Stomach (tissue), 9 donors: ENCODE results near the gene LARGE1. TPM values are rescaled to one million over a fixed set of nuclear protein-coding genes. Genes with fewer than 3 reads are reported as not detected.

ENCODE experiments used
- DNase-seq, 2 donors: peaks; one replicate each; pipeline versions ENCODE4 v3.0.0 to v3.0.0-alpha.2; 2013 to 2019
- H3K27ac ChIP-seq, 5 donors: fragments of 200-600 bp in 4 of 5; sonication (generic) in 4 of 5; one replicate each; pipeline ENCODE4 v1.5.1; 2013 to 2019; ENCODE audit warnings: mild to moderate bottlenecking in 1 of 5, moderate library complexity in 1 of 5
- H3K27me3 ChIP-seq, 3 donors: fragments of 200-600 bp; sonication (generic); one replicate each; pipeline ENCODE4 v1.5.1; 2017 to 2019; ENCODE audit warnings: mixed run types in 1 of 3
- H3K36me3 ChIP-seq, 4 donors: fragments of 200-600 bp; sonication (generic); 1 replicate in 3 of 4; 2 replicates in 1 of 4; pipeline ENCODE4 v1.5.1; 2016 to 2019
- H3K4me1 ChIP-seq, 4 donors: fragments of 200-600 bp; sonication (generic); one replicate each; pipeline ENCODE4 v1.5.1; 2016 to 2019
- H3K4me3 ChIP-seq, 4 donors: fragments of 200-600 bp; sonication (generic) in 3 of 4; one replicate each; pipeline ENCODE4 v1.5.1; 2016 to 2019; ENCODE audit warnings: mild to moderate bottlenecking in 1 of 4
- H3K9me3 ChIP-seq, 4 donors: fragments of 200-600 bp; sonication (generic); one replicate each; pipeline ENCODE4 v1.5.1; 2016 to 2019
- CTCF ChIP-seq, 7 experiments: fragments of 450-650 bp in 4 of 7; fragments of 200-600 bp in 3 of 7; sonication (generic) in 3 of 7; IDR thresholded peaks; one replicate each; pipeline ENCODE4 v1.5.1; 2016 to 2019; ENCODE audit warnings: antibody characterized with exemption in 7 of 7, control low read depth in 2 of 7, mild to moderate bottlenecking in 1 of 7
- EP300 ChIP-seq: sonication (generic); formaldehyde crosslinking; IDR thresholded peaks from one replicate; pipeline ENCODE4 v1.6.1; 2017; ENCODE audit warnings: antibody characterized with exemption
- POLR2A ChIP-seq, 4 donors: fragments of 450-650 bp; IDR thresholded peaks; one replicate each; pipeline ENCODE4 v1.6.1; 2016; ENCODE audit warnings: antibody characterized with exemption in 4 of 4, control low read depth in 2 of 4, mild to moderate bottlenecking in 1 of 4, moderate library complexity in 1 of 4
- POLR2AphosphoS5 ChIP-seq, 3 donors: sonication (generic); formaldehyde crosslinking; IDR thresholded peaks; one replicate each; pipeline ENCODE4 v1.6.1; 2016; ENCODE audit warnings: antibody characterized with exemption in 3 of 3
- WGBS, 5 donors: extraction: QIAGEN DNeasy Blood & Tissue Kit in 3 of 5; methylation state at CpG; one replicate each; pipeline versions ENCODE4 v1.1.5 to v1.1.7; 2013 to 2018; 5-methylcytosine and 5-hydroxymethylcytosine counted together
- intact Hi-C: fragments of 100-400 bp; cut with DNase I; formaldehyde crosslinking; loops from one replicate; pipeline ENCODE4 v1.15.1; 2023; ENCODE audit warnings: low total_unique reads
- polyA plus RNA-seq, 3 donors: library from polyadenylated mRNA; stranded (reverse); fragments of 200-250 nt; gene quantifications; one replicate each; pipeline ENCODE4 v1.2.3, GENCODE V29; 2013
- total RNA-seq, 5 donors: library from RNA; depleted of rRNA; stranded (reverse); fragments of >200 nt; gene quantifications; one replicate each; pipeline versions ENCODE4 v1.1.0 to v1.2.3, GENCODE V29; 2014 to 2016
- donor health status: healthy with polysubstance abuse.
- donor health status: Bipolar disorder and iron deficiency.
- donor health status: healthy.

Gene LARGE1
- total and polyA plus RNA-seq, 8 donors: 3.5 to 110 (median 51.6) TPM

- Histone ChIP-seq H3K4me1 (no peaks in the 10 kb centered on the region), H3K27ac (no peak overlapping the region), H3K9me3 (no peaks in the 10 kb centered on the region), H3K36me3 (no peaks in the 10 kb centered on the region), H3K4me3 (no peak overlapping the region), H3K27me3 (no peaks in the 10 kb centered on the region)
- TF ChIP-seq POLR2A (IDR thresholded peaks at IDR 0.05) (no peak), EP300 (no peak), CTCF (IDR thresholded peaks at IDR 0.05) (no peak), POLR2AphosphoS5 (IDR thresholded peaks at IDR 0.05) (no peak)
- intact Hi-C loops: no loop called here
- DNase-seq: no peak
These were observed 331.0 kb downstream of the LARGE1 start for GRCh38 chr22:33589297-33589696.

DNA sequence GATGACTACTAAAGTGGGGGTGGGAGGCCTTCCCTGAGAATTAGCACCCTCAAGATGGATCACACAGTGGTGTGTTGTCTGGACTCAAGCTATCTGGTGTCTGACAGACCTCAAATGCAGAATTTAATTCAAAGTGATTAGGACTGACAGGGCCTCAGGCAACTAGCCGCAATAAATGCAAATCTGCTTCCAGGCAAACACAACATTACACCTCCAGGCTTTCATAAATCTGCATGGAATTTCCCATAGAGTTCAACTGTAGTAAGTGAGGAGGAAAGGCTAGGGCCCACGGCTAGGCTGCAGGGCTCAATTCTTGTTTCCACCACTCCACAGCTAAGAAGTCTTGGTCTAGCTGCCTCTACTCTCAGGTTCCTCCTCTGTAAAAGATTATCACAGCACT is 331.4 kb downstream of the LARGE1 start:
- Histone ChIP-seq H3K27me3 (no peaks in the 10 kb centered on the region), H3K4me3 (no peak overlapping the region), H3K27ac (no peak overlapping the region), H3K36me3 (no peaks in the 10 kb centered on the region), H3K4me1 (no peaks in the 10 kb centered on the region), H3K9me3 (no peaks in the 10 kb centered on the region)
- DNase-seq: no peak
- TF ChIP-seq POLR2A (IDR thresholded peaks at IDR 0.05) (no peak), CTCF (IDR thresholded peaks at IDR 0.05) (no peak), POLR2AphosphoS5 (IDR thresholded peaks at IDR 0.05) (no peak), EP300 (no peak)
- WGBS, 5 donors: 74 to 96% (median 93%) methylated on average over 2 of the region's 2 CpGs
- intact Hi-C loops: no loop called here

GRCh38 chr22:33584152-33584551 is 336.1 kb downstream of the LARGE1 start:
- TF ChIP-seq POLR2AphosphoS5 (IDR thresholded peaks at IDR 0.05) (no peak), CTCF (IDR thresholded peaks at IDR 0.05) (no peak), POLR2A (IDR thresholded peaks at IDR 0.05) (no peak), EP300 (no peak)
- Histone ChIP-seq H3K9me3 (no peaks in the 10 kb centered on the region), H3K36me3 (no peaks in the 10 kb centered on the region), H3K27ac (no peak overlapping the region), H3K4me3 (no peak overlapping the region), H3K4me1 (peaks cover 0 to 5% (median 2%) of the 10 kb centered on the region in 4 donors), H3K27me3 (no peaks in the 10 kb centered on the region)
- no peak for DNase-seq
- 85 to 88% (median 88%) methylated on average over 5 of the region's 5 CpGs for WGBS, 5 donors
- intact Hi-C loops: loop anchor here (5.0 kb wide), 1 partner anchor 62 kb away; no protein-coding TSS in a partner anchor

DNA sequence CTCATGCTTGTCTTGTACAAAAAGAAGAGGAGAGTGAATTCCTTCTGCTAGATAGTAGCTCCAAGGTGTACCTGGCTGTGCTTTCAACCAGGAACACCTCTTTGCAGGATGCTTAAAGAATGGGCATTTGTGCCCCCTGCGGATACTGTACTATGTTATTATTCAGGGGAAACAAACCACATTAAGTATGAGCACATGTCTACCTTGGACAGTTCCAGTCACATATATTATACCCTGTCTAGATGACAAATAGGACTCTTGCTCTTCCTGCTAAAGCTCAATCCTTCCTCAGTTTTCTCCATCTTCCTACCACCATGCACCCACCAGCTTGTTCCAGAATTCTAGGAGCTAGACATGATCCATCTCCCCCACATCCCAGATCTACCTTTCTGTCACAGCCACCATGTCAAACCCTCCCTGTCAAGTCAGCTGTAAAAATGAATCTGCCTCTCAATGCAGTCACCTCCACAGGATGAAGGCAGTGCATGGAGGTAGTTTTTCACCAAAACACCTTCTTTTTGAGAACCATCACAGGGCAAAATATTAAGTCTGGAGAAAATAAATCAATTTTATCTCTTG is 337.4 kb downstream of the LARGE1 start:
- H3K9me3 ChIP-seq: no peaks in the 10 kb centered on the region
- H3K27me3 ChIP-seq: no peaks in the 10 kb centered on the region
- WGBS, 5 donors: 88 to 100% (median 94%) methylated on average over 1 of the region's 1 CpG
- H3K27ac ChIP-seq: no peak overlapping the region
- DNase-seq: no peak
- H3K36me3 ChIP-seq: no peaks in the 10 kb centered on the region
- H3K4me1 ChIP-seq: peaks cover 3 to 18% (median 14%) of the 10 kb centered on the region in 4 donors
- TF ChIP-seq POLR2A (IDR thresholded peaks at IDR 0.05) (no peak), CTCF (IDR thresholded peaks at IDR 0.05) (no peak), POLR2AphosphoS5 (IDR thresholded peaks at IDR 0.05) (no peak), EP300 (no peak)
- no peak overlapping the region for H3K4me3 ChIP-seq
- intact Hi-C loops: loop anchor here (5.0 kb wide), 1 partner anchor 61 kb away; no protein-coding TSS in a partner anchor
